ENCODE measurements around the gene PCDH12.

The PCDH12 gene

DNA sequence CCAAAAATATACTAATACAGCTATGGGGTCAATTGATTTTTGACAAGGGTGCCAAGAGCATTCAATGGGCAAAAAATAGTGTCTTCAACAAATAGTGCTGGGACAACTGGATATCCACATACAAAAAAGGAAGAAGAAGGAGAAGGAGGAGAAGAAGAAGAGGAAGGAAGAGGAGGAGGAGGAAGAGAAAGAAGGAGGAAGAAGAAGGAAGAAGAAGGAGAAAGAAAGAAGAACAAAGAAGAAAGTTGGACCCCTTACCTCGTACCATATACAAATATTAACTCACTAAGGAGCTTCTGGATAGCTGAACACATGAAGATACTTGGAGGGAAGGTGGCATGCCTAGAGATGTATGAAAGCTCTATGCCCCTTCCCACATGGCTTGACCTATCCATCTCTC lies 51.5 kb downstream of the PCDH12 start:
- no peak for DNase-seq

DNA sequence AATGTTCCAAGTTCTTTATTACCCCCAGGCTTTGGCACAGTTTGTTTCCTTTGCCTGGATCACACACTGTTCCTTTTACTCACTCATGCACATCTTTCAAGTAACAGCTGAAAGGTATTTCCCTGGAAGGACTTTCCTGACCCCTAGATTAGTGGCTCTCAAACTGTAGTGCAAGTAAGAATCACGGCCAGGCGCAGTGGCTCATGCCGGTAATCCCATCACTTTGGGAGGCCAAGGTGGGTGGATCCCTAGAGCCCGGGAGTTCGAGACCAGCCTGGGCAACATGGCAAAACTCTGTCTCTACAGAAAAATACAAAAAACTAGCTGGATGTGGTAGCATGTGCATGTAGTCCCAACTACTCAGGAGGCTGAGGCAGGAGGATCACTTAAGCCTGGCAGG lies 53.5 kb downstream of the PCDH12 start:
- DNase-seq, result no peak

DNA sequence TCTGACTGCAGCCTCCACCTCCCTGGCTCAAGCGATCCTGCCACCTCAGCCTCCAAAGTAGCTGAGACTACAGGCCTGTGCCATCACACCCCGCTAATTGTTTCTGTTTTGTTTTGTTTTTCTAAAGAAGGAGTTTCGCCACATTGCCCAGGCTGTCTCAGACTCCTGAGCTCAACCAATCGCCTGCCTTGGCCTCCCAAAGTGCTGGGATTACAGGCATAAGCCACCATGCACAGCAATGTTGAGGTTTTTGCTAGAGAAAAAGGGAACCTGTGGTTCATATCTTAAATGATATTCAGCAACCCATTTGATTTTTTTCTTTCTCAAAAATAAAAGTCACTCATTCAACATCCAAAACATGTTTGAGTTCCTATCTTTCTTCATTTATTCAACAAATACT lies 54.7 kb downstream of the PCDH12 start:
- no peak for DNase-seq

DNA sequence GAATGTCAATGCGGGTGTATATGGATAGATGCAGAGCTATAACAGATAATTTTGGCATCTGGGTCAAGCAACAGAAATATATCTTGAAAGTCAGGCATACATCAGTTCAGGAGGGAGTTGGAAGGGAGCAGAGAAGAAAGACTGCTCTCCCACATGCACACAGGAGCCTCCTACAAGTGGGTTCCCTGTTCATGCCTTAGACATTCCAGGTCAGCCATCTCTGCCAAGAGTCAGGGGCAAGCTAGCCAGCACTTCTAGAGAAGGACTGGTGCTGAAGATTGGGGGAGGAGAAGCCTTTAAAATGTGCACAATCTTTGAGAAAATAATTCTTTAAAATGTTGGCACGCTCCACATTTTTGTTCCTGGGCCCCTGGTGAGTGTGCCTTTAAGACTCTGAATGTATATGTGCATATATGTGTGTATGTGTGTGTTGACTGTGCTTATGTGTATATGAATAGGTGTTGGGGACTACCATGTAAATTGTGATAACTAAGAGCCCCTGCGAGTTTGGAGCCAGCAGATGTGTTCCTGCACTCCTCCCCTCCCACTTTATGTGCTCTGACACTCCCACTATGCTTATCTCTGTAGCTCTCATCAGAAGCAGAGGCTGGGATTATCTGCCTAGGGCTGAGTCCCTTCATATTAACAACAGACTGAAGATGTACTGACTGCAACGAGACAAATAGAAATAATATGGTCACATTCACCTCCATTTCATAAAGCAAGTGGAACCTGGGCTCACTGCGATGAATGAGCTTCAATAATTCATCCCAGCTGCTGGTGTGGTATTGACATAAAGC lies 55.8 kb downstream of the PCDH12 start:
- DNase-seq, result no peak

DNA sequence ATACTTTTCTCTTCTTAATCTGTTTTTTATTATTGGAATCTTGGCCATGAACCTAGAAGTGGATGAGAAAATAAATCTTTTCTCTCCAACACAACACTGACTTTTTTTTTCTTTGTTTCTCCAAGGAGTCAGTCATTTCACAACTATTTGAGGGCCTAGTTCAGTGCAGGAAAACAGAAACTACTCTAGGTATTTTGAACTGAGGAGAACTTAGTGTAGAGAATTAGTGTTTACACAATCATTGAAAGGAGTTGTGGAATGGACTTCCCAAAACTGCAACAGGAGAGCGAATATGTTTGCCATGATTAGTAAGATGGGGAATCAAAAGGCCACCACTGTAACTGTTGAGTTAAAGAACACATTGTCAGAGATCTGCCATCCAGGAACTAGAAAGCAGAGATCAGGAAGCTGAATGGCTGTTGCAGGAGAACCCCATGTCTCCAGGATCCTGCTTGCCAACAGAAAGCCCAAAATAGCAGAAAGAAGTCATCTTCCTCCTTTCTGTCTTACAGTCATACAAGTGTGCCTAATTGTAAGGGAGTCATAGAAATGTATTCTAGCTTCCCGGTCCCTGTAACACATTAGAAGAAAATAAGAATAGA lies 59.5 kb downstream of the PCDH12 start:
- no peak for DNase-seq

DNA sequence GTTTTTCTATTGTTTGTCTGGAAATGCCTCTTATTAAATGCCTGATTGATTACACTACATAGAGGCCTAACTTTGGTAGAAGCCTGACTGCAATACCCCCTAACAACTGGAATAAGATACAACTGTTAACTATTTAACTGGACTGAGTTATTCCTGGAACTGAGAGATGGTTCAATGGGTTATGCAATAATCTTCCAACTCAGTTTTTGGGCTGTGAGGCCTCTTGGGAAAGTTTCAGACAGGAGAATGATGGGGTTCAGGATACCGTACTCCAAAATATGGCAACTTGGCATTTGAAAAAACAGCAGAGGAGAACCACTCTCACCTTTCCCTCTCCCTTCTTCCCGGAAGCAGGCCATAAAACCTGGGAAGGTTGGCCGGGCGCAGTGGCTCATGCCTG lies 60.6 kb downstream of the PCDH12 start:
- DNase-seq, result no peak
